GM18508 (cell line): ENCODE measurements around the gene EXOC4.
"Not testable (repeated sequence)": the region's sequence is repeated elsewhere in the genome, so short reads cannot be mapped to it uniquely, and the experiment has no call there.

Experiments used
- ATAC-seq: cut with Tn5 transposase; IDR thresholded peaks from one replicate; pipeline ENCODE4 v1.9.1; 2021; ENCODE audit warnings: moderate number of reproducible peaks; ENCODE audit not compliant: insufficient read depth, unreplicated experiment

The EXOC4 gene

DNA sequence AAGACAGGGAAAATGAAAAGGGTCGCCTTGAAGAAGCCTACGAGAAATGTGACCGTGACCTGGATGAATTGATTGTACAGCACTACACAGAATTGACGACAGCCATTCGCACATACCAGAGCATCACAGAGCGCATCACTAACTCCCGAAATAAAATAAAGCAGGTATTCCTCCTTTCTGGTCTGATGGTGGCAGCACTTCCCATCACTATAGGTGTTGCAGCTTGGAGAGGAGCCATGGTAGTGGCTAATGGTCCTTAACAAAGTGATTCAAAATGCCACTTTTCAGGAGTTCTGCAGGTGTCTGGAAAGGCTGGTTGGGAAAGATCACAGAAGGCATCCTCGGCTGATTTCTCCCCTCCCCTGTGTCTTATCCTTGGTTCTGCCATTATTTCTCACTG lies 22.1 kb downstream of the EXOC4 start:
- ATAC-seq: no peak

GRCh38 chr7:133275446-133276095 lies 22.7 kb downstream of the EXOC4 start:
- no peak for ATAC-seq

DNA sequence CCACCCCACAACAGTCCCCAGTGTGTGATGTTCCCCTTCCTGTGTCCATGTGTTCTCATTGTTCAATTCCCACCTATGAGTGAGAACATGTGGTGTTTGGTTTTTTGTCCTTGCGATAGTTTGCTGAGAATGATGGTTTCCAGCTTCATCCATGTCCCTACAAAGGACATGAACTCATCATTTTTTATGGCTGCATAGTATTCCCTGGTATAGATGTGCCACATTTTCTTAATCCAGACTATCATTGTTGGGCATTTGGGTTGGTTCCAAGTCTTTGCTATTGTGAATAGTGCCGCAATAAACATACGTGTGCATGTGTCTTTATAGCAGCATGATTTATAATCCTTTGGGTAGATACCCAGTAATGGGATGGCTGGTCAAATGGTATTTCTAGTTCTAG lies 26.1 kb downstream of the EXOC4 start:
- ATAC-seq: not testable (repeated sequence)

DNA sequence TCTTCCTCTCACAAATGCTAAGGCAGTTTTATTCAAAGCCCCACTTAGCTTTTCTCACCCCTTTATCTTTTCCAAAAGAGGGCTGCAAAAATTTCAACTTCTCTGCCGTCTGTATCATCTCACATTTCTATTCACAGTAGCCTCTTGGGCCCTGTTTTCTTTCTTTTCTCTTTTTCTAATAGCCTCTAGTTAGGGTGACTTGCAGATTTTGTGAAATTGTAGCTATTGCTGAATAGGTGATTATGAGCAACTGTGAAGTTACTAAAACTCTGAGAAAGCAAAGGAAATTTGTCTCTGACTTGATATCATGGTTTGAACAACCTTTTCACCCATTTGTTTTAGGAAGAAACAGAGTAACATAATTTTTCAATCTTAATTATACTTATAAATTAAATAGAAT lies 29.2 kb downstream of the EXOC4 start:
- no peak for ATAC-seq

DNA sequence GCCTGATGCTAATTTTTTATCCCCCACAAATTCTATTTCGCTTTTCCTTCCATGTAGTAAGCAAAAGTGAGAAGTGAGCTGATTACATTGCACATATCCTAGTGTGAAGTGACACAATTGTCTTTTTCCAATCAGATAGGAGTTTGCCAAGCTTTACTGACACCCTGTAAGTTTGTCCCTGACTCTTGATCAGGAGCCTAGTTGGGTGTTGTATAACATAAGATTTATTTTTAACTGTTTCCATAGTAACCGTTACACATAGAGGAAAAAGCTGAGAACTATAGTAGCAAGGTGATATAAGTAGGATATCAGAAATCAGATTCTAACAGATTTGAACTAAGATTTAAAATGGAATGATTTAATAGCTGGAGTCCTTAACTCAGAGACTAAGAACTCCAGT lies 31.2 kb downstream of the EXOC4 start:
- no peak for ATAC-seq

DNA sequence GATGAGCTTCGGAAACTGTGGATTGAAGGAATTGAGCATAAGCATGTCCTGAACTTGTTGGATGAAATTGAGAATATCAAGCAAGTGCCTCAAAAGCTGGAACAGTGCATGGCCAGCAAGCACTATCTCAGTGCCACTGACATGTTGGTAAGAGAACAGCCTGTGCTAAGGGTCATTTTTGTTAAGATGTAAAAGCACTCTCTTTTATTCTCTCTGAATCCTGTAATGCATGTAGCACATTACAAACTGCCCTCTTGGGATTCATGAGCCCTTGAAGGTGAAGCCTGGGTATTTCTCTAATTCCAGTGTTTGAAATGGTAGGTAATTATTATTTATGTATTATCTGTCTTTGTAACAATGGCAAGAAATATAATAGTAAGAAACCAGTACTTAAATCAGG lies 36.1 kb downstream of the EXOC4 start:
- no peak for ATAC-seq

GRCh38 chr7:133290041-133290440 lies 37.2 kb downstream of the EXOC4 start:
- ATAC-seq: no peak

- ATAC-seq: no peak
These were observed 37.9 kb downstream of the EXOC4 start for GRCh38 chr7:133290676-133291333.

DNA sequence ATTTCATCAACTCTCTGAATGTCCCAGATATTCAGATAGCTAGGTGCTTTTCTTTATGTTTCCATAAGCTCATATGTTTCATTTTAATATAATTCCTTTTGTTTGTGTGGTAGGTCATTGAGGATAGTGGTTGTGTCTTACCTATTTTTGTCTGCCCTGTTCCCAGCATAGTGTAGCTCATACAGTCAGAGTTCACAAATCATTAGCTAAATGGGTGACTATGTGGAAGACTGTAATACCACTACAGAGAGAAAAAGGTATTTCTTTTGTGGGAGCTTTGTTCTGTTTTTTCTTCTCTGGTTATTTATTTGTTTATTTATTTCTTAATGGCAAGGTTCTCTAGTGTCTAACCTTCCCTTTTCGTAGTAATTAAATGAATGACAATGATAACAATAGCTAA lies 39.8 kb downstream of the EXOC4 start:
- no peak for ATAC-seq

GRCh38 chr7:133293384-133294160 lies 40.7 kb downstream of the EXOC4 start:
- no peak for ATAC-seq

- no peak for ATAC-seq
These were observed 41.4 kb downstream of the EXOC4 start for GRCh38 chr7:133294234-133294633.

GRCh38 chr7:133295484-133295883 lies 42.6 kb downstream of the EXOC4 start:
- ATAC-seq: no peak

- ATAC-seq: no peak
These were observed 44.2 kb downstream of the EXOC4 start for GRCh38 chr7:133297093-133297492.

DNA sequence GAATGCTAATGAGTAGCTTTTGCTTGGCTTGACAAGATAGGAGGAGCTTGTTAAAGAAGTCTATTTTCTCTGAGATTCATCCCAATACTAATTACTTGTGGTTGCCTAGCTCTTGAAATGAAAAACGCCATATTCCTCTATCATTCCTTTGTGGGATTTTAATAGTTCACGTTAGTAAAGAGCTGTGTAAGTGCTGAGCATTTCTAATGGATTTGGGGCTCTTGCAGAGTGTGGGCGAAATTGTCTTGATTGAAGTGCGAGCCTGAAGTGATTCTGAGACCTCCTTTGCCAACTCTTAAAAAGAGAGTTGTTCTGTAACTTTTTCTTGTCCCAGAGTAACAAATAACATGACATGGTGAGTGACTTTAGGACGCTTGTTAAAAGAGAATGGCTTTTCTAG lies 45.2 kb downstream of the EXOC4 start:
- no peak for ATAC-seq

- no peak for ATAC-seq
These were observed 46.8 kb downstream of the EXOC4 start for GRCh38 chr7:133299676-133300075.

DNA sequence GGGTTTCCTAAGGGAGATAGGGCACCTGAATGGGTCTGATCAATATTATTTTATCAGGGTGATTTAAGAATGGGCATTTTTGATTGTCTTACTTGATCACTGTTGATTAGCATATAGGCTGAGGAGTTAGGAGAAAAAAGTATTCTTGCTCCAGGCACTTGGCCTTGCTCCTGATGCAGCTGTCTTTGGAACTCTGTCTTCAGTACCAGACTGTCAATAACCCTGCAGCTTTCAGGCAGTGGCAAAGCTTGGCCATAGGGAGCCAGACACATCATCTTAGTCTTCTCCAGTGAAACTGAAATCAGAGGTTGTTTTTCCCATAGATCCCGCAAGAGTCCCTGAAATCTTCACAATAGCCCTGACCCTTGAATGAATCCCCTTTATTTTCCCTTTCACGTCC lies 47.2 kb downstream of the EXOC4 start:
- no peak for ATAC-seq

- ATAC-seq: no peak
These were observed 47.9 kb downstream of the EXOC4 start for GRCh38 chr7:133300811-133301210.

DNA sequence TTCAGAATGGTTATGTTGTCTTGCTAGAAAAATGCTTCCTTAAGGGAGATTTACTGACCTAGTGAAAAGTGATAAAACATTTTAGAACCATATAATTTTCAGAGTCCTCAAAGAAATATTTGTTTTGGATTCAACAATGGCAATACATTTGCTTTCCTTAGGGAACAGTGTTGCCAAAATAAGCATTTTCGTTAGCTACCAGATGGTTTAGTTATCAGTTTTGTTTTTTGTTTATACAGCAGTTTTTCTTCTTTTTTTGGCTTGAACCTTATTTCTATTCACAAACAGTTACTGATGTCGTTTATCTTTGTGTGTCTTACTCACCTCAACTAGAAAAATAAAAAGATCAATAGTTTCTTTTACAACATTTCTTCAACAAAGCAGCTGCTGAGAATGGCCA lies 48.6 kb downstream of the EXOC4 start:
- ATAC-seq: no peak

- no peak for ATAC-seq
These were observed 50.5 kb downstream of the EXOC4 start for GRCh38 chr7:133303372-133303771.

DNA sequence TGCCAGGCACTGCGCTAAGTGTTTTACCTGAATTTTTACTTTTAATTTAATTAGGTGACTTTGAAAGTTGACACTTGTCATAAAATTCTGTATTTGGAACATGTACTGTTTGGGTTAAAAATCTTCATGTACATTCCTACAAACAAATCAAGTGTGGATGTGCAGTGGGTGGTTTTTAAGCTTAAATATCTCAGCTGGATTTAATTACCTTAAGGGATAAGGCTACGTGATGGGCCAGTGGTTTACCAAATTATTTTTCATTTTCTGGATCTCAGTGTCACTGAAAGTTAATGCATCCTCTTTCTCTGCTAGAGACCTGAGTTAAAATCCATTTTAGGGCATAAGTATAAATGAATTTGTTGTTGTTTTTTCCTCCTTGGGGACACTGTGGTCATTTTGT lies 51.1 kb downstream of the EXOC4 start:
- no peak for ATAC-seq

DNA sequence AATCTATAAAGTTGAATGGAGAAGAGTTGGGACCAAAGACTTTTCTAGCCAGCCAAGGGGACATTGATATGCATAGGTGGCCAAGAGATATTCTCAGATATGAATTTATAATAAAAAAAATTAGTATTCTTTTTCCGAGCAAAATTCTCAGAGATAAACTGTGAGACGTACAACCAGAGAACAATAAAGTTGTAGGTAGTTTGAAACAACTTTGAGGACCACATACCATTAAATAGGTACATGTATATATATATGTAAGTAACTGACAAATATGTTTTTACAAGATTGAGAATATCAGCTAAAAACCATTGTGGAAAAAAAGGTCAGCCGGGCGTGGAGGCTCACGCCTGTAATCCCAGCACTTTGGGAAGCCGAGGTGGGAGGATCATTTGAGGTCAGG lies 56.5 kb downstream of the EXOC4 start:
- no peak for ATAC-seq
